Endodermal cell (in vitro differentiated cells): ENCODE results near the gene NDUFAF8. TPM values are rescaled to one million over a fixed set of nuclear protein-coding genes. Genes with fewer than 3 reads are reported as not detected.

ENCODE experiments used
- DNase-seq: peaks from one replicate; pipeline ENCODE4 v3.0.0-alpha.2; 2017
- H3K27ac ChIP-seq: 2 replicates; pipeline ENCODE4 v1.5.1; 2013; ENCODE audit warnings: mild to moderate bottlenecking, low read depth, low read length, moderate library complexity
- H3K27me3 ChIP-seq: 2 replicates; pipeline ENCODE4 v1.6.1; 2013; ENCODE audit warnings: mild to moderate bottlenecking, low read length, moderate library complexity; ENCODE audit not compliant: insufficient read depth, control insufficient read depth, poor library complexity, severe bottlenecking
- H3K36me3 ChIP-seq: 2 replicates; pipeline ENCODE4 v1.7.0; 2013; ENCODE audit warnings: mild to moderate bottlenecking, low read length, moderate library complexity; ENCODE audit not compliant: control insufficient read depth, insufficient read depth
- H3K4me1 ChIP-seq: one replicate; pipeline ENCODE4 v1.7.0; 2013; ENCODE audit warnings: low read length; ENCODE audit not compliant: control insufficient read depth, insufficient read depth
- H3K4me3 ChIP-seq: 2 replicates; pipeline ENCODE4 v1.5.1; 2013; ENCODE audit warnings: mild to moderate bottlenecking, low read length, moderate library complexity
- H3K9ac ChIP-seq: 2 replicates; pipeline ENCODE4 v1.6.1; 2013; ENCODE audit warnings: mild to moderate bottlenecking, low read length, moderate library complexity; ENCODE audit not compliant: poor library complexity, severe bottlenecking; ENCODE audit errors: extremely low read depth
- H3K9me3 ChIP-seq: 2 replicates; pipeline ENCODE4 v1.6.1; 2013; ENCODE audit warnings: mild to moderate bottlenecking, low read length, moderate library complexity; ENCODE audit not compliant: control insufficient read depth
- H3K27ac Mint-ChIP-seq: 2 replicates; pipeline ENCODE4 v1.8.0; 2020; ENCODE audit warnings: mixed read lengths
- H3K27me3 Mint-ChIP-seq: 2 replicates; pipeline ENCODE4 v1.8.0; 2021; ENCODE audit warnings: mild to moderate bottlenecking, mixed read lengths; ENCODE audit not compliant: insufficient read depth
- H3K36me3 Mint-ChIP-seq: 2 replicates; pipeline ENCODE4 v1.8.0; 2020; ENCODE audit warnings: low read depth, mixed read lengths
- H3K4me1 Mint-ChIP-seq: 2 replicates; pipeline ENCODE4 v1.8.0; 2020; ENCODE audit warnings: mixed read lengths
- H3K4me3 Mint-ChIP-seq: 2 replicates; pipeline ENCODE4 v1.8.0; 2020; ENCODE audit warnings: mild to moderate bottlenecking, moderate library complexity, mixed read lengths
- H3K9me3 Mint-ChIP-seq: 2 replicates; pipeline ENCODE4 v1.8.0; 2020; ENCODE audit warnings: mild to moderate bottlenecking, mixed read lengths
- WGBS, 2 experiments: methylation state at CpG; one replicate each; pipeline versions ENCODE4 v1.1.5 to v1.1.7; 2013; ENCODE audit warnings: missing lambda C conversion rate in 2 of 2, mixed read lengths in 1 of 2; ENCODE audit not compliant: insufficient coverage in 1 of 2, insufficient read length in 1 of 2; 5-methylcytosine and 5-hydroxymethylcytosine counted together
- total RNA-seq, 2 donors: library from RNA; stranded (reverse); fragmentation: NEBNext Ultra II Directional in 1 of 2; extraction: Animal tissue kit (Norgen Biotek cat#: 25700) in 1 of 2; gene quantifications; 2 replicates in 1 of 2; 3 replicates in 1 of 2; pipeline ENCODE4 v1.2.1, GENCODE V29; 2021
- TF ChIP-seq, protein P1 (sequence below): fragments of 200-600 bp; sonication (generic); conservative IDR thresholded peaks from 2 replicates; pipeline ENCODE4 v1.5.0; 2021; ENCODE audit warnings: antibody characterized with exemption, mild to moderate bottlenecking

The NDUFAF8 gene
- total RNA-seq, 2 donors from 2014 or later, result 42.7 to 48.7 TPM

DNA sequence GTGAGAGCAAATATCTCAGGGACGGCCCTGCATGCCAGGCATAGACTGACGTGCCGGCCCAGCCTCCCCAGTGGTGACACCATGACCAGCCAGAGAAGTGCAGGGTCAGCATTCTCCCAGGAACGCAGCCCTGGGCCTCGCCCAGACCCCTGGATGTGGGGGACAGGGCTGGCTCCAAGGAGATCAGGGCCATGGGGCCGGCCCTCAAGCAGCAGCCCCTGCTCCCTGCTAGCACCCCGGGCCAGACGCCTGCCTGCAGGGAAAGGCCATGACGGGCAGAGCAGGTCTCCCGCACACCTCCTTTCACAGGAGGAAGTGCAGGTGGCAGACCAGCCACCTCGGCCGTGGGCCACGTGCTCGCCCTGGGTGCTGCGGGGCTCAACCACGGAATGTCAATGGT, 9.5 kb downstream of the NDUFAF8 start:
- TF ChIP-seq, protein P1, sequence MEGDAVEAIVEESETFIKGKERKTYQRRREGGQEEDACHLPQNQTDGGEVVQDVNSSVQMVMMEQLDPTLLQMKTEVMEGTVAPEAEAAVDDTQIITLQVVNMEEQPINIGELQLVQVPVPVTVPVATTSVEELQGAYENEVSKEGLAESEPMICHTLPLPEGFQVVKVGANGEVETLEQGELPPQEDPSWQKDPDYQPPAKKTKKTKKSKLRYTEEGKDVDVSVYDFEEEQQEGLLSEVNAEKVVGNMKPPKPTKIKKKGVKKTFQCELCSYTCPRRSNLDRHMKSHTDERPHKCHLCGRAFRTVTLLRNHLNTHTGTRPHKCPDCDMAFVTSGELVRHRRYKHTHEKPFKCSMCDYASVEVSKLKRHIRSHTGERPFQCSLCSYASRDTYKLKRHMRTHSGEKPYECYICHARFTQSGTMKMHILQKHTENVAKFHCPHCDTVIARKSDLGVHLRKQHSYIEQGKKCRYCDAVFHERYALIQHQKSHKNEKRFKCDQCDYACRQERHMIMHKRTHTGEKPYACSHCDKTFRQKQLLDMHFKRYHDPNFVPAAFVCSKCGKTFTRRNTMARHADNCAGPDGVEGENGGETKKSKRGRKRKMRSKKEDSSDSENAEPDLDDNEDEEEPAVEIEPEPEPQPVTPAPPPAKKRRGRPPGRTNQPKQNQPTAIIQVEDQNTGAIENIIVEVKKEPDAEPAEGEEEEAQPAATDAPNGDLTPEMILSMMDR, result no peak
- Mint-ChIP-seq H3K27me3 (no peaks in the 10 kb centered on the region), H3K4me3 (no peak overlapping the region), H3K27ac (no peak overlapping the region), H3K4me1 (no peaks in the 10 kb centered on the region), H3K36me3 (peaks cover 22% of the 10 kb centered on the region), H3K9me3 (no peaks in the 10 kb centered on the region)
- Histone ChIP-seq H3K4me1 (no peaks in the 10 kb centered on the region), H3K36me3 (peaks cover 2% of the 10 kb centered on the region), H3K9ac (no peak overlapping the region), H3K27me3 (no peaks in the 10 kb centered on the region), H3K27ac (no peak overlapping the region), H3K4me3 (no peak overlapping the region), H3K9me3 (no peaks in the 10 kb centered on the region)
- DNase-seq, result no peak
- WGBS, 2 experiments, result 88 to 97% methylated on average over 6 to 16 of the region's 16 CpGs

DNA sequence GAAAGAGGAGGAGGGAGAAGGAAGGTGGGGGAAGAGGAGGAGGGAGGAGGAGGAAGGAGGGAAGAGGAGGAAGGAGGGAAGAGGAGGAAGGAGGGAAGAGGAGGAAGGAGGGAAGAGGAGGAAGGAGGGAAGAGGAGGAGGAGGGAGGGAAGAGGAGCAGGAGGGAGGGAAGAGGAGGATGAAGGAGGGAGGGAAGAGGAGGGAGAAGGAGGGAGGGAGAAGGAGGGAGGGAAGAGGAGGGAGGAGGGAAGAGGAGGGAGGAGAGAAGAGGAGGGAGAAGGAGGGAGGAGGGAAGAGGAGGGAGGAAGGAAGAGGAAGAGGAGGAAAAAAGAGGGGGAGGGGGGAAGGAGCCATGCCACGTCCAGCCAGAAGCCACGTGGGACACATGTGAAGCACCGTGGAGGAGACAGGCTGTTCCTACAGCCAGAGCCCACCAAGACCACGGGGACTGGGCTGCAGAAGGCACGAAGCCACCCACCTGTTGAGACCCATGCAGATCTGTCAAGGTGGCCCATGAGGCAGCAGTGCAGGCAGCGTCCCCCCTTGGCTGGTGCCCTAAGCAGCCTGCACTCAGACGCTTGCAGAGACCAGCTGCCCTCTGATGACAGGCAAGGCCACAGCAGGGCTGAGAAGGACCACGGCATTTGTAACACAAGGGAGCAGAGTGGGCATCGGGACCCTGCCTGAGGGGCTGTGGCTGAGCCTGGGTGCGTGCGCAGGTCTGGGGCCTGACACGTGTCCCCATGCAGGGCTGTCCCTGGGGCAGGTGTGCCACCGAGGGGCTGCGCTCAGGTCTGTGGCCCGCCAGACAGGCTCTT, 10.3 kb downstream of the NDUFAF8 start:
- H3K4me1 Mint-ChIP-seq, result no peaks in the 10 kb centered on the region
- no peaks in the 10 kb centered on the region for H3K9me3 Mint-ChIP-seq
- no peak overlapping the region for H3K27ac Mint-ChIP-seq
- H3K9me3 ChIP-seq, result no peaks in the 10 kb centered on the region
- H3K36me3 ChIP-seq, result peaks cover 2% of the 10 kb centered on the region
- no peak for DNase-seq
- WGBS, 2 experiments, result 89 to 90% methylated on average over 14 to 15 of the region's 15 CpGs
- no peak overlapping the region for H3K9ac ChIP-seq
- no peaks in the 10 kb centered on the region for H3K27me3 Mint-ChIP-seq
- no peaks in the 10 kb centered on the region for H3K27me3 ChIP-seq
- no peak overlapping the region for H3K27ac ChIP-seq
- peaks cover 26% of the 10 kb centered on the region for H3K36me3 Mint-ChIP-seq
- H3K4me3 ChIP-seq, result no peak overlapping the region
- TF ChIP-seq, protein P1, result no peak
- no peak overlapping the region for H3K4me3 Mint-ChIP-seq
- no peaks in the 10 kb centered on the region for H3K4me1 ChIP-seq

DNA sequence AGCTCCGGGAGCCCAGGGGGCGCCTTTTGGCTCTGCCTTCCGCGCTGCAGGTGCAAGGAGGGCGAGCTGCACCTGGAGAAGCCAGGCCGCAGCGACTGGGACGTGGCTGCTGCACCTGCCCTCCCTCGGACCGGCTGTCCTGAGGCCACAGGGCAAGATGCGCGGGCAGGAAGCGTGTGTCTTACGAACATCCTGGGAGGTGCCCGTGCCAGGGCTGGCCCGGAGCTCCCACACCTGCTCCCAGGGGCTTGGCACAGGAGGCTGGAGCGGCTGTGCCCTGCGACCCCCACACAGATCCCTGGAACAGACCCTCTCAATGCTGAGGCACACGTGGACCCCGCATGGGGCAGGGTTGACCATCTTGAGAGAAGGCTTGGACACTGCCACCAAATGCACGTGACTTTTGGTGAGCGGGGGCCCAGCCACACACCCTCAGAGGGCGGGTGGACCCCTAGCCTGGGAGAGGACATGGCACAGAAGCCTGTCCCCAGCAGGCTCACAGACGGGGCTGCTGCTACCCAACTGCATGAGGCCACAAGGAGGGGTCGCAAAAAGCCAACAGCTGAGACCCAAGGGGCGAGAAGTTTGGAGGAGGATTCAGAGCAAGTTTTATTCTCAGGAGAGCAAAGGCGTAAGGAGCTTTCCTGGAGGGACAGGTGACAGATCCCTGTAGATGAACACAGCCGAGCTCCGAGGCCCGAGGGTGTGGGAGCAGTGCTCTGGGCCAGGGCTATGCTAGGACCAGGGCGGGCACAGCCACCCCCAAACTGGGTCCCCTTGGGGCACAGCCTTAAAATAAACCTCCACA, 11.4 kb downstream of the NDUFAF8 start:
- Mint-ChIP-seq H3K27ac (no peak overlapping the region), H3K4me3 (no peak overlapping the region), H3K27me3 (no peaks in the 10 kb centered on the region), H3K36me3 (peaks cover 26% of the 10 kb centered on the region), H3K4me1 (peaks cover 3% of the 10 kb centered on the region), H3K9me3 (no peaks in the 10 kb centered on the region)
- Histone ChIP-seq H3K4me3 (no peak overlapping the region), H3K9ac (no peak overlapping the region), H3K4me1 (no peaks in the 10 kb centered on the region), H3K36me3 (peaks cover 2% of the 10 kb centered on the region), H3K27ac (no peak overlapping the region), H3K9me3 (no peaks in the 10 kb centered on the region), H3K27me3 (no peaks in the 10 kb centered on the region)
- WGBS, 2 experiments, result 96 to 97% methylated on average over 19 to 31 of the region's 31 CpGs
- no peak for DNase-seq
- TF ChIP-seq, protein P1, result no peak
